ENCODE measurements around the gene VRK3.
A peak's percentile ranks its signal among the peaks of the same experiment; 100 is the strongest.
"Not testable (repeated sequence)": the region's sequence is repeated elsewhere in the genome, so short reads cannot be mapped to it uniquely, and the experiment has no call there.

VRK3 gene

GRCh38 chr19:50025022-50025793, at the start of gene VRK3:
Gene VRK3 (minus strand): TSS chr19:50025372. CDS start chr19:50016162, 9,210 bp downstream.
- peak; percentile 92 for DNase-seq (ENCODE audit: extremely low spot score, insufficient read length, low read depth)
- peak; percentile 99 for FAIRE-seq

DNA sequence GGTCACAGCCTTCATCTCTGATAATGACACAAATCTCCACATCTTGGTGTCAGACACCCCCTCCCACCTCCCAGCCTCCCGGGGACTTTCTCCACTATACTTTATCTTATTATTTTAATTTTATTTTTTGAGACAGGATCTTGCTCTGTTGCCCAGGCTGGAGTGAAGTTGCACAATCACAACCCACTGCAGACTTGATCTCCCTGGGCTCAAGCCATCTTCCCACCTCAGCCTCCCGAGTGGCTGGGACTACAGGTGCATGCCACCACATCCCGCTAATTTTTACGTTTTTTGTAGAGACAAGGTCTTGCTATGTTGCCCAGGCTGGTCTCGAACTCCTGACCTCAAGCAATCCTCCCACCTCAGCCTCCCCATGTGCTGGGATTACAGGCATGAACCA, 43.2 kb upstream of the VRK3 start:
- FAIRE-seq; DNase-seq (ENCODE audit: extremely low spot score, insufficient read length, low read depth): not testable (repeated sequence)

- no peak for FAIRE-seq
- no peak for DNase-seq (ENCODE audit: extremely low spot score, insufficient read length, low read depth)
Observed at GRCh38 chr19:50067575-50067974, 42.4 kb upstream of the VRK3 start.

- DNase-seq (ENCODE audit: extremely low spot score, insufficient read length, low read depth) = no peak
Observed at GRCh38 chr19:50065938-50066337, 40.8 kb upstream of the VRK3 start.

DNA sequence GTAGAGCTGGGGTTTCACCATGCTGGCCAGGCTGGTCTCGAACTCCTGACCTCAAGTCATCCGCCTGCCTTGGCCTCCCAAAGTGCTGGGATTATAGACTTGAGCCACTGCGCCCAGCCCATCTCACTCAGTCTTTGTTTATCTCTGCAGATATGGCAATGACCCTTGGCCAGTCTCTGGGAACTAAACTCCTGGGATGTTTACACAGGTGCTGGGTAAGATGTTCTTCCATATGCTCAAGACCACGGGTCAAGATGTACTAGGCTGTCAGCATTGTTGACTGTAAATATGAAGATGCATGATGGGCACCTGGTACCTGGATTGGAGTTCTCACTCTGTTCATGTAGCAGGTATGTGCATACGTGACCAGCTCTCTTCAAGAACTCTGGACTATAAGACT, 36.5 kb upstream of the VRK3 start:
- FAIRE-seq = no peak
- no peak for DNase-seq (ENCODE audit: extremely low spot score, insufficient read length, low read depth)

More at GRCh38 chr19:50065938-50066337, 40.8 kb upstream of the VRK3 start:
- FAIRE-seq = no peak

DNA sequence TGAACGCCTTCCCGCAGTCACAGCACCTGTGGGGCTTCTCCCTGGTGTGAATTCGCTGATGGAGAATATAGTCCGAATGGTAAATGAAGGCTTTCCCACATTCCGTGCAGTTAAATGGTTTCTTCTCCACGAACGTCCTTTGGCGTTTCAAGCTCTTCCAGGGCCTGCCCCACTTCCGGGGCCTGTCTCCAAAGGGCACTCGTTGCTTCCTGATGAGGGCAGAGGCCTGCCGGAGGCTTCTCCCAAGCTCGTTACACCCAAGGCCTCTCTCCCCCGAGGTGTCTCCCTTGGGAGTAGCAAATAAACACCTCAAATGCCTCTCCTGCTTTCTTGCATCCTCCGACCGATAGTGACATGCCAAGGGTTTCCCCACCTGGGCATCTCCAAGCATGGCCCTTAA, 34.9 kb upstream of the VRK3 start:
- FAIRE-seq = no peak
- DNase-seq (ENCODE audit: extremely low spot score, insufficient read length, low read depth) = no peak

DNA sequence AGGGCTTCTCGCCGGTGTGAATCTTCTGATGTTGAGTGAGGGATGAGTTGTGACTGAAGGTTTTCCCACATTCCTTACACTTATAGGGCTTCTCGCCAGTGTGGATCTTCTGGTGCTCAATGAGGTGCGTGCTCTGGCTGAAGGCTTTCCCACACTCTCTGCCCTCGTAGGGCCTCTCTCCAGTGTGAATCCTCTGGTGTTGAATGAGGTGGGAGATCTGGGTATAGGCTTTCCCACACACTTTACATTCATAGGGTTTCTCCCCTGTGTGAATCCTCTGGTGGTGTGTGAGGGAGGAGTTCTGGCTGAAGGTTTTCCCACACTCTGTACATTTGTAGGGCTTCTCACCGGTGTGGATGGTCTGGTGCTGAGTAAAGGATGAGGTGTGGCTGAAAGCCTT, 33.9 kb upstream of the VRK3 start:
- DNase-seq (ENCODE audit: extremely low spot score, insufficient read length, low read depth) (no peak), FAIRE-seq (no peak)

GRCh38 chr19:50058425-50058824, 33.3 kb upstream of the VRK3 start:
- no peak for FAIRE-seq
- no peak for DNase-seq (ENCODE audit: extremely low spot score, insufficient read length, low read depth)

DNA sequence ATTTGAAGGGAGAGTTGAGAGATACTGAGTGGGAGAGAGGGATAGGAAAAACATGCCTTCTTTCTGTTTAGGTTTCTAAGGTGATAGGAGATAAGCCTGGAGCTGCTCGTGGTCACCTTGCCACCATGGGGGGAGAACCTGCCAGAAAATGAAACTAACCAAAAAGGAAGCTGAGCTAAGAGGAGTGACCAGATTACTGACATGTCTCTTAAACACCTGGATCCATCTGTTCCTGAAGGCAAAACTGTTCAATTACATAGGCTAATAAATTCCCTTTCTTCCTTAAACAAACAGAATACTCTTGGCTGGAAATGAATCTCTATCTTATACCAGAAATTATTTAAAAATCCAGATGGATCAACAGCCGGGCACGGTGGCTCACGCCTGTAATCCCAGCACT, 27.9 kb upstream of the VRK3 start:
- FAIRE-seq (no peak), DNase-seq (ENCODE audit: extremely low spot score, insufficient read length, low read depth) (no peak)

- FAIRE-seq (no peak), DNase-seq (ENCODE audit: extremely low spot score, insufficient read length, low read depth) (no peak)
Observed at GRCh38 chr19:50051964-50052363, 26.8 kb upstream of the VRK3 start.

- FAIRE-seq; DNase-seq (ENCODE audit: extremely low spot score, insufficient read length, low read depth): not testable (repeated sequence)
Observed at GRCh38 chr19:50051228-50051895, 26.2 kb upstream of the VRK3 start.

DNA sequence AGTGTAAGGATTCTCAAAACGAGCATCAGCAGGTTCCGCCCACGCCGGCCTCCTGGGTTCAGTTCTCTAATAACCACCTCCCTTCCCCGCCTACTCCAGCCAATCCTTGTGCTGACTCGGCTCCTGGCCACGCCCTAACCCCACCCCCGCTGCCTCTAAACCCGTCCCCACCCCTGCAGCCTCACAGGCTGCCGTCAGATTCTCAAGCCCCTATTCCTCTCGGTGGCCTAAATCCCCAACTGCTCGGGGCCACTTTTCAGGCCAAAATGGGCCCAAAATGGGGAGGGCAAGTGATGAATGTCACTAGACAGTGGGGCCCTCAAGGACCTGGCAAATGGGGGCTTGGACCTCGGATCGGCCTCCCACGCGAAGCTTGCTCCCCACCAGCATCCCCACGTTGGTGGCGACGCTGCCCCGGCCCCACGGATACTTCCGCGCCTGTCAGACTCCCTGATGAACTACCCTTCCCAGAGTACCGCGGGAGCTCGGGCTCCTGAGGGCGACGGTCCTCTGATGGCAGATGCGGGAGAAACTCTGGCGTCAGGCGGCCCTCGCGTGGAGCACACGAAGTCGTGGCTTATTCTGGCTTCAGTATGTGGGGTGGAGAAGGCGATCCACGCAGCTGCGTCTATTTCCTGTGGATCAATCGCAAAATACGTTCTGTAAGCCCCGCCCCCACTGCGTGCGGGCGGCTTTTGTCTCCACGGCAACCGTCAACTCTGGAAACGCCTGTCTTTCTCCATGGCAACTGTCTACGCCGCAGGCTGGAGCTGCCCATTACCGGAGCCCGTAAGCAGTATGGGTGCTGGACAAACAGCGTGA, 25.4 kb upstream of the VRK3 start:
- FAIRE-seq (no peak), DNase-seq (ENCODE audit: extremely low spot score, insufficient read length, low read depth) (no peak)

- DNase-seq (ENCODE audit: extremely low spot score, insufficient read length, low read depth) (no peak), FAIRE-seq (no peak)
Observed at GRCh38 chr19:50047671-50048070, 22.5 kb upstream of the VRK3 start.

- no peak for DNase-seq (ENCODE audit: extremely low spot score, insufficient read length, low read depth)
- FAIRE-seq = no peak
Observed at GRCh38 chr19:50046649-50047503, 21.7 kb upstream of the VRK3 start.

DNA sequence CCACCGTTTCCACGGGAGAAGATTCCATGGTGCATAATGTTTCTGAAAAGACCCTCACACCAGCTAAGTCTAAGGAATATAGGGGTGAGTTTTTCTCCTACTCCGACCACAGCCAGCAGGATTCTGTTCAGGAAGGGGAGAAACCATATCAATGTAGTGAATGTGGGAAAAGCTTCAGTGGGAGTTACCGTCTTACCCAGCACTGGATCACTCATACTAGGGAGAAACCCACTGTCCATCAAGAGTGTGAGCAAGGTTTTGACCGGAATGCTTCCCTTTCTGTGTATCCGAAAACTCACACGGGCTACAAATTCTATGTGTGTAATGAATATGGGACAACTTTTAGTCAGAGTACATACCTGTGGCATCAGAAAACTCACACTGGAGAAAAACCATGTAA, 19.8 kb upstream of the VRK3 start:
- FAIRE-seq (no peak), DNase-seq (ENCODE audit: extremely low spot score, insufficient read length, low read depth) (no peak)

DNA sequence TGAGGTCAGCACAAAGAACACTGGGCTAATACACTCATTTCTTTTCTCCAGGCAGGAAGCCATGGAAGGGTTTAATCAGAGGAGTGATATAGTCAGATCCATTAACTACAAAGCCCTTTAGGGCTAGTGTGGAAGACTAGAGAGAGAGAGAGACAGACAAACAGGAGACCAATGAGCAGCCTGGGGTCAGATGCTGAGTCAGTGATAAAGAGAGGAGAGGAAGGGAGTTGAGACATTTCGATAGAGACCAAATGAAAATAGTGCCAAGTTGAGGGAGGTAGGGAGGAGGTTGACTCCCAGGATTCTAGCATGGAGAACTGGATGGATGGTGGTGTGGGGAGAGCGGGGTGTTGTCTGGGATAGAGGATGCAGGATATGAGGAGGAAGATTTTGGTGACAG, 18.8 kb upstream of the VRK3 start:
- FAIRE-seq (no peak), DNase-seq (ENCODE audit: extremely low spot score, insufficient read length, low read depth) (no peak)

DNA sequence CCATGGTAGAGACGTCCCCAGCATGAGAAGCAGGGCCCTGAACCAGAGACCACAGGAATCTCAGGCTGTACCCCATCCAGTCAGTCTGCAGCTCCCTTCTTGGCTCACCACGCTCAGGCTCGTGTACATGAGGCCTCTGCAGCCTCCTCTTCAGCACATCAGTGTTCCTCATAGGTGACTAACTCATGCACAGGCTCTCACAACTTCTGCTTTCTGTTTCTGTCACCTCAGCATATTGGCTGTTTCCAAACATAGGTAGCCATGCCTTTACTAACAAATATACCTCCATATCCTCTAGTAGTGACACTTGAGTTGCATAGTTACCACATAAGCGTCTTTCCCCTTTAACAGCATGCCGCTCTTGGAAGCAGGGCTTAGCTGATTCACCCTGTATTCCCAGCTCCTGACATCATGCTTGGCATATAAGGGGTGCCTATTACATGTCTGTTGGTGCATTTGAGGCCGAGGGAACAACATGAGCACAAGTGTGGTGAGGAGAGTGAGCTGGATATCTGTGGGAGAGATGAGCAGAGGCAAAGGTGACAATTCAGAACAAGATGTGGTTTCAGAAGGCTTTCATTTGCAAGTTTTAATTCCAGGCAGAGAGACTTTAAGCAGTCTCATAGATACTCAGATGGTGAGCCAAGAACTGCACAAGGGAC, 17.3 kb upstream of the VRK3 start:
- DNase-seq (ENCODE audit: extremely low spot score, insufficient read length, low read depth) = no peak
- no peak for FAIRE-seq

DNA sequence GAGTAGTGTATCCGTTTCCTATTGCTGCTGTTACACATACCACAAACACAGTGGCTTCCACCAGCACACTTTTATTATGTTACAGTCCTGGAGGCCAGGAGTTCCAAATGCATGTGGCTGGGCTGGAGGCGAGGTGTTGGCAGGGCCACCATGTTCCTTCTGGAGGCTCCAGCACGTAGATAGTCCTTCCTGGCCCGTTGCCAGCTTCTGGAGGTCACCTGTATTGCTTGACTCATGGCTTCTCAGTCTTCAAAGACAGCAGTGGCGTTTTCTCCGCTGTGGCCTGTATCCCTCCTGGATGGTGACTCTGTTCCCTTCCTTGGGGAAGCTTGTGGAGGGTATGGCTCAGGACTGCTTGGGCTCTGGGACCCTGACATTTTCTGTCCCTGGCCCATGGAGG, 15.8 kb upstream of the VRK3 start:
- no peak for FAIRE-seq
- DNase-seq (ENCODE audit: extremely low spot score, insufficient read length, low read depth) = no peak

GRCh38 chr19:50039968-50040367, 14.8 kb upstream of the VRK3 start:
- FAIRE-seq = no peak
- no peak for DNase-seq (ENCODE audit: extremely low spot score, insufficient read length, low read depth)

Data from GM18507 (cell line).